Stimulated activated CD8-positive, alpha-beta memory T cell treated with anti-CD3 and anti-CD28 coated beads, Interleukin-7, amount 100 ng/mL, for 48 hours (primary cell): Measurements from ENCODE around the gene RTL9.
"Not testable (repeated sequence)": the region's sequence is repeated elsewhere in the genome, so short reads cannot be mapped to it uniquely, and the experiment has no call there.

Experiments used
- DNase-seq, 2 donors: peaks; one replicate each; pipeline ENCODE4 v3.0.0-alpha.2; 2020; ENCODE audit warnings: low read depth in 1 of 2; ENCODE audit errors: extremely low read depth in 1 of 2

RTL9 gene

DNA sequence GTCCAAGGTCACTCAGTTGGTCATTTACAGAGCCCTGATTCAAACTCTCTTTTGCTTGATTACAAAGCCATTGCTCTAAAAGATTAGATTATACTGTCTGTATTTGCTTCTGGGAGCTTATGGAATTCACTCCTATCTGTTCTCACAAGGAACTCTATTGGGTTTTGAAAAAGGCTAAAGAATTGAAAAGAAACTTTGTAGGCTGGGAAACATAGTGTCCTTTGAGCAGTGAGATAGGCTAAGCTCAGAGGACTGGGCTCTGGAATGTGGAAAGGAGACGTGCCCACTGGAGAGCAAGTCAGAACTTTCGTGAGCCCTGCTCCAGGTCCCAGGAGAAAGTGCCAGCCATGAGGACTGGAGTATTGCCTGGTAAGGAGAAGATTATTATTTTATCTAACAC, at the start of gene RTL9:
Gene RTL9, plus strand, starts transcription at position 301 of the 400 bp plus-strand sequence. CDS start 91,770 bp downstream, outside the sequence.
- DNase-seq: no peak

DNA sequence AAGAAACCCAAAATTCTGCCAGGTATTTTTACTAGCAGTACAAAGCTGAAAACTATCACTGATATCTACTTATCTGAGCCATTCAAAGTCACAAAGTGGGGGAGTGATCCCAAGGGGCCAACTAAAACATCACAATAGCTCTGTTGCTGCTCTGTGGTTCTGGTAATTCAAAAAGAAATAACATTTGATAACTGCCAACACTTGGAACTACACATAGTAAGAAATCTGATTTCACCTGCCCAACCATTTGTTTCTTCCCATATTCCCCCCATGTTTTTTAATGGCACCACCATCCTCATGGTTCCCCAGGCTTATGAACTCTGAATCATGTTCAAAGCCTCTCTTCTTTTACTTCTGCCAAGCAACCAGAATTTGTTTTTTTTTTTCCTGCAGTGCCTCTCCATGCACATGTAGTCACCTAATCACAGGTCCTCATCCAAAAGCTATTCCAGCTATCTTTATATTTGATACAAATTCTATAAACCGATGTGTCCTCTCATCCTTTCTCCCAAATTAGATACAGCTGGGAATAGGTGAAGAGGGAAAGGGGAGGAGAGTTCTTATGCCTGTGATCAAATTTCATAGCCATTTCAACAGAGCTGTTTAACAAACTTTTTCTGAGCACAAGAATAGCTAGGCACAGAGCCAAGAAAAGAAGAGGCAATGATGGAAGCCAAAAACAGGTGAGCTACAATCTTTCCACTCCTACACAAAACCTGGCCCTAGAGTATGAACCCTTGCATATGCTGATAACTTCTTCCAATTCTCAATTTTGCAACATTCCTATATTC, 48.5 kb upstream of the RTL9 start:
- no peak for DNase-seq

DNA sequence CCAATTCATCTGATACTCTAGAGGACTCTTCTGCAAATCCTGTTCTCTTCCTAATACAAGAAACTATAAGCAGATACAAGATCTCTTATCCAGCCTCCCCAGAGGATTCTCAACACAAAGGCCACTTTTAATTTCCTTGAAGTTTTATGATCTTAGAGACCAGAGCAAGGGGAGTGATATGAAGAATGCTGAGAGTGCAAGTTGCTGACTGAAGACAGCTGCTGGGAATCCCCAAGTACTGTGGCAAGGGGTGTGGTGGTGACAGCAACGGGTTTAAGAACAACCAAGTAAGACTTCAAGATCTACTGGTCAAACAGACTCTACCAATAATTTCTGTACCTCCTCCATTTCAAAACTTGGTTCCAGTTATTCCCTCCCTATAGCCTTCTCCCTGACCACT, 47.8 kb upstream of the RTL9 start:
- no peak for DNase-seq

DNA sequence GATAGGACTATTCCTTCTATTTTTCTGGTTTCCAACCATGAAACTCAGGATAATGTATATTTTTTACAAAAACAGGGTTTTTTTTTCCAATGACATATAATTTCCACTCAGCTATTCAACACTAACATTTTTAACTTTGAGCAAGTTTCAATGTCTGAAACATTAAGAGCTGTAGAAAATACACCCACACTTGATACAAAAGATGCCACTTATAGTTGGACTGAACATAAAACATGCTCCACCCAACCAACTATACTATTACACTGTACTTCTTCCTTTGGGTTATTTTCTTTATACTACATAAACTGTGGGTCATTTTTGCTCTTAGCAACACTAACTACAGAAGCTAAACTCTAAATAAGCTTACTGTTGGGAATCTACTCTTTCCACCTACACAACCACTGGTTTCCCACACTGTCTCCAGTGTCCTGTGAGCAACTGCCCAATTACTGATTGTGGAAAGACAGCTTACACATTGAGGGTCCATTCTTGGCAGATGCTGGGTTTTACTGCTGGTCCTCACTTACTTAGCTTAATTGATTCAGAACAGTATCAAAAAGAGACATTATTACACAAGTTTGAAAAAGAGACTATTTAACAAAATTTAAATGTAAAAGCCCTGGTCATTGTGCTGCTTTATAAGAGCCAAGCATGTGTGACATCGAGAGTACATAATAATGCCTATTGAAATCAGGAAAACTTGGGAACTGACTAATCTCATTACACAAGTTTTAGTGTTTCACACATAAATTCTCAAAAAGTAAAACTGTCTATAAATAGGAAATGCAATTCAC, 47.0 kb upstream of the RTL9 start:
- no peak for DNase-seq

DNA sequence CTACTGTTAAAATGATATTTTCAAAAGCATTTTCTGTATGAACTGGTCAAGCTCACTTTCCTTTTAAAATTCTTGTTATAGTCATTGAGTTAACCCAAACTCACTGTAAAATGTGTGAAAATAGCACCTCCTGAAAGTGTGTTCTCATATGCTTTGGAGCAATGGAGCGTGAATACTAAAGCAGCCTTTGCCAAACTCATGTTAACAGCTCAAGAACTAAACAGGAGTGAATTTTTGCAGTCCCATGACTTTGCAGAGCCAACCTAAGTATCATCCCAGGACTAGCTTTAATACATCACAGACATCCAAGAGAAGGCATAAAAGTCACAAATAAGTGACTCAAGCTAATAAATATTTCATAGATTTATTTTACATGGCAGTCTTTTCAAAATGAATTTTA, 43.1 kb upstream of the RTL9 start:
- no peak for DNase-seq

DNA sequence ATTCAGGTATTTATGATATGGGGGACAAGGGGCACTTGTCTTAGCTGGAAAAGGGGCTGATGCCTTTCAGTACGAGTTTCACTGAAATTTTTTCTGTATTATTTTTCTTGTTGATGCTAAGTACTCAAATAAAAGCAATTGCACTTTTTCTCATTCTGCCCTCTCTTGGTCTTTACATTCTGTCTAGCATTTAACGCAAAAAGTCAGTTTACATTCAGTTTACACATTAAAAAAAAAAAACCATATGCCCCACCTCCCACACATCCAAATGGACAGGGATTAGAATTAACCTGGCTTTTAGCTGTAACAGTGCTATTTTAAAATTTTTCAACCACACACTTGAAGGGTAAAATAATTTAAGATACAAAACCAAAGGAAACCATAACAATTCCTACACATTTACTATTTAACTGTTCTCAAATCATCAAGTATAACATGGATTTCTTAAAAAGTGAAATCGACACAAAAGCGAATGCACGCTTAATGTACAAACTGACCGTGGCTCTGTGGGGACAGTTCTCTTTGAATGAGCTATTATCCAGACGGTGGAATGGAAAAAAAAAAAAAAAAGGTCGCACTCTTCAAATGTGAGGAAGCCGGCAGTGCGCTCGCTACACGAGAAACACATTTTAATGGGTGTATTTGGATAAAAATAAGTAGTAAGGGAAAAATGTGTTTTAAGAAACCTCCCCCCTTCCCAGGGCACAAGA, 42.1 kb upstream of the RTL9 start:
- no peak for DNase-seq

DNA sequence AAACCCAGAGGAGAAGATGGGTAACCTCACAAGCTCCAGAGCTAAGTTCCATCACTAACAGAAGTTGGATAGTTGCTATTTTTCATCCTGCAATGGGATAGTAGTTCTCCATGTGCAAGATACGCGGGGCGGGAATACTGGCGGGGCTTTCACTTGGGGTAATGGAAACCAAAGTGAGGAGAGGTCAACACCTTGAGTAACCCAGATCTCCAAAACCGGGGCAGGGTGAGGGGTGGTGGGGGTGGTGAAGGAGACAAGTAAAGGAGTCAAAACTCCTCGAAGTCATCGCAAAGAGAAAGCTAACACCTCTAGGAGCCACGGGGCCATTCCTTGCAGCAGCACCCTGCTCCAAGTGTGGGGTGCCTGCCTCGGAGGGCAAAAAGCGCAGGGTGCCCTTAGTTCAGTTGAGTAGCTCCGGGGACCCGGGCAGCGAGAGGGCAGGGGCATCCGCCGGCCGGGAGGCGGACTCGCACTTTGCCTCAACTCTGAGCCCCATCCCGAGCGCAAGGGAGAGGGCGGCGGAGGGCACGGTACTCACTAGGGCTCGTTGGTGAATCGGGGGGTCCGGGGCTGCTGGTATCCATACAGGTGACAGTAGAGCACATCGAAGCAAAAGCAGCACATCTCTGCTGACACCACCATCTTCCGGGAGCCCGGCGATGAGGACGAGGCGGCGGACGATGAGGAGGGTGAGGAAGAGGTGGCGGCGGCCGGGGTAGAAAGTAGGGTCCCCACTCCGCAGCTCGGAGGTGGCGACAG, 41.4 kb upstream of the RTL9 start:
- DNase-seq: no peak

DNA sequence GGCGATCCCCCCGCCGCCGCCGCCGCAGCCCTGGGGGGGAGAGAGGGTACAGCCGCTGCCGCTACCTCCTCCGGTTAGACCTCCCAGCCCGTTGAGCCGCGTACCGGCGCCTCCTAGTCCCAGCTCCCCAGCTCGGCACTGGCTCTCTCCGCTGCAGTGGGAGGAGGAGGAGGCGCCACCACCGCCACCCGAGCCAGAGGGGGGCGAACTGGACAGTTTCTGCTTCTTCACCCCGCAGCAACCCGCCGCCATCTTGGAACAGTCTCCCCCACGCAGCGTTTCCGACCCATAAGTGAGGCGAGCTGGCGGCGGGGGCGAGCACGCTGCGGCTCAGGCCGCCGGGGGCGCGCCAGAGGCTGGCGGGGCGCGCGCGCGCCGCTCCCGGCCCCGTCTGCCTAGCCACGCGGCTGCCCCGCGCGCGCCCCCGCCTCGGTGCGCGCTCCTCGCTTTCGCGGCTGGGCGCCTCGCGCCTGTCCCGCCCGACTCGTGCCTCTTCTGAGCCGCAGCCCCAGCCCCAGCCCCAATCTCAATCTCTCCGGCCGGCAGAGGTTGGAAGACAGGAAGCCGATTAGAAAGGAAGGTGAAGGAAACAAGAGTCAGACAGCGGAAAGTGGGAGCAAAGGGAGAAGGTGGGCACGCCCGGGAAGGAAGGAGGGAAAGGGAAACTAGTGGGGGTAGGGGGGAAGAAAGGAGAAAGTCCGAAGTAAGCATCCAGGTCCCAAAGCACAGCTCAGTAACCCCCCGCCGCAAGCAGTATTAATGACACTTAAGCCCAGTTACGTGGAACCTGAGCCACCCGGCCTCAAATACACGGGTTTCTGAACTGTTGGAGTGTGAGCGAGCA, 40.6 kb upstream of the RTL9 start, which contains the start of gene AMMECR1:
Gene AMMECR1, minus strand, starts transcription at position 266 of the 844 bp plus-strand sequence. Its CDS starts 14 bp downstream, at position 252.
- DNase-seq: peak; percentile 56 to 60

DNA sequence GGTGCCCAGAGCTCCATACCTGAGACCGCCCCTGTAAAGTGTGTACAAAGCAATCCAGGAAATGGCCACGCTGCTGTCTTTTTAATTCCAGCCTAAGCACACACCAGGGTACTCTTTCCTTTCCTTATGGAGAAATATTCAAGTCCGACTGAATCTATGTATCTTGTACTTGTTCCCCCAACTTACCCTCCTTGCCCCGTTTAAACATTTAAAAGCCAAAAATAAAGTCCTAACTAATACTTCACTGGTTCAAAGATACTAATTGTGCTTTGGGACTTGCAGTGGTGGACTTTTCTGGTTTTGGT, 40.0 kb upstream of the RTL9 start:
- no peak for DNase-seq

DNA sequence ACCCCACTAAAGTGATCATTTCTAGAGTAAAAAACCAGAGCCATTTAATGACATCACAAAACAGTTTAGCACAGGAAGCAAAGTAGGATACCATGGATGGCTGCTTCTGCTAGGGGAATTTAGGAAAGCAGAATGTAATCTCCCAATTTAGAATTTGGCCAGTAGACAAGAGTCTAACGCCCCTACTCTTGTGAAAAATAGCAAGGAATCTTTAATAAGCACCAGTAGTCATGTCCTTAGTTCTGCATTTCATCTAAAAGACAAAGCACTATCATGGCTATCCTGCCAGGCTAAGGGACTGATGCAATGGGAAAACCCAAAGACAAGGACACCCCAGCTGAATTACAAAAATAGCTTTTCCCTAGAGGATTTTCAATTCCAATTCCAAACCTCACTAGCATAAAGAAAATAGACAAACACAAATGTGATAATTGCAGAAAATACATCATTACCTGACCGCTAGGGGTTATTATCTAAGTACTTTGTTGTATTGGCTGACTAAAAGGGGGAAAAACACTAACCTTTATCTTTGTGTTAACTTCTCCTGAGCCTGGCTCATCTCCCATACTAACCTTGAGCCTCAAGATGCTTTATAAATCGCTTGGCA, 38.2 kb upstream of the RTL9 start:
- no peak for DNase-seq

DNA sequence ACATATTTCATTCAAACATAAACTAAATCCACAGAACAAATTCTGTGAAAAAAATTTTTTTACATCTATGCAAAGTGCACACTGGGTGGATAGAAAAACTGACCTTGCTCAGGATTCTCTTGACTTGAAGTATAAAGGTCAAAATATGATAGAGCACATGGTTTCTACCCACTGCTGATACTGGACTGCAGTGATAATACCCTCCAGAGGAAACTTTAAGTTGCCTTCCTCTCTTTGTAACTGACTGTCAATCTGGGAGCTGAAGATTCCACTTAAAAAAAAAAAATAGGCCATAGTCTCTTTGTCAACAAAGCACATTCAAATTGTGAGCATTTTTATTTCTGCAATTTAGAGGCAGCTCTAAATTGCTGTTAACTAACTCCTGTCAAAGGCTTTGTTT, 37.6 kb upstream of the RTL9 start:
- DNase-seq: no peak

DNA sequence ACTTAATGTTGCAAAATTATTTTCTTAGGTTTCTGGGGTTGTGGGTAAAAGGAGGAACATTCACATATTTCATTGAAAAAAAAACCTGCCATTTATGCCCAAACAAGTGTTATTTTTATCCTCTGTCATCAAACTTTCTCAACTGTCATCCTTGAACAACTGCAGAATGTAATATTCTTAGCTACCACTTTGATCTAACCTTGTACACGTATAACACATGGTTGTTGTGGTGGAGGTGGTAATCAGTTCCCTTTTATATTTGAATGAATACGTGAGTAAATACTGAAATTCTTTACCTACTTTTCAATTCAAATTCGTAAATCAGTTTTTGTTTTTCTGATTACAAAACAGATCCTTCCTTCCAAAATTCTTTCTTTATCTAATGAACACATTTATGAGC, 37.0 kb upstream of the RTL9 start:
- DNase-seq: no peak

DNA sequence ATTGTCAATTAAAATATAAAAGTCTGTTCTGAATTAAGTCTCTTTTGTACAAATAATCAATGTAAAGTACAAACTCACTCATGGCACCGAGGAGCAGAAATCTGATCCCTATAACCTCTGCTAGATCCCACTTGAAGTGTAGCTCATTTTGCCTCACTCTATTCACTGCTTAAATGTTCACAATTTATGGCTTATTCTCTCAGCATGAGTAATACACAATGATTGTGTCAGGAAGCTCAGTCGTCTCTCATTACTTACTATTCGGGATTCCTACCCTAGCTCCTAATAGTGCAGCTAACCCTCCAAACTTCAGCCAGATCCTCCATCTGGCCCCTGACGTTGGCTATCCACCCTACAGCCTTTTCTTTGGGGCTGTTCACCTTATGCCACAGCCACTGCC, 36.0 kb upstream of the RTL9 start:
- DNase-seq: no peak

DNA sequence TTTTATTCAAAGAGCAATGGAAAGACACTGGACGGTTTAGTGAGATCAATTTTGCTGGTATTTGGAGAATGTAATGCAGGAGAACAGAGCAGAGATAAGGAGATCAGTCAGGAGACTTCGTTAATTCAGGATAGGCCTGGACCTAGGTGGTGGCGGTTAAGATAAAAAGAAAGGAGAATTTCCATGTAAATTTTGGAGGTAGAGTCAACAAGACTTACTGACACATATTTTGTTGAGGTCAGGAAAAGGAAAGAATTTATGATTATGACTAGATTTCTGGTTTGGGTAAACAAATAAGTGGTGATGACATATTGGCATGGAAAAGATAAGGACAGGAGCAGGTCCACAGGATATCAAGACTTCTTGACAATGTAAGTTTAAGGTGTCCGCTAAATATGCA, 31.9 kb upstream of the RTL9 start:
- DNase-seq: no peak

DNA sequence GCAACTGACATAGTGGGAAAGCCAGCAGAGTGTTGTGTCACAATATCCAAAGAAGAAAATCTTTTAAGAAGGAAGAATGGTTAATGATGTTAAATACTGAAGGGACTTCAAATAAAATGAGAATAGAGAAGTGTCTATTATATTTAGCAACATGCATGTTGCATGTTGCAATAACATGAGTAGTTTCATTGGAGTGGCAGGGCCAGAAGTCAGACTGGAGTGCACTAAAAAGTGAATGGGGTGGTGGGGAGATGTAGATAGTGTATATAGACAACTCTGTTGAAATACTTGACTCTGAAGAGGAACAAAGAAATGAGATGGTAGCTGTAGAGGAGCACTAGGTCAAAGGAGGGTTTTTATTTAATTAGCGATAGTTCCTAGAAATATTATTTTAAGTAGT, 31.3 kb upstream of the RTL9 start:
- no peak for DNase-seq

DNA sequence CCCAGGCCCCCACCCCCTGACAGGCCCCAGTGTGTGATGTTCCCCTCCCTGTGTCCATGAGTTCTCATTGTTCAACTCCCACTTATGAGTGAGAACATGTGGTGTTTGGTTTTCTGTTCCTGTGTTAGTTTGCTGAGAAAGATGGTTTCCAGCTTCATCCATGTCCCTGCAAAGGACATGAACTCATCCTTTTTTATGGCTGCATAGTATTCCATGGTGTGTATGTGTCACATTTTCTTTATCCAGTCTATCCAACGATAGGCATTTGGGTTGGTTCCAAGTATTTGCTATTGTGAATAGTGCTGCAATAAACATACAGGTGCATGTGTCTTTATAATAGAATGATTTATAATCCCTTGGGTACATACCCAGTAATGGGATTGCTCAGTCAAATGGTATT, 30.0 kb upstream of the RTL9 start:
- not testable (repeated sequence) for DNase-seq

DNA sequence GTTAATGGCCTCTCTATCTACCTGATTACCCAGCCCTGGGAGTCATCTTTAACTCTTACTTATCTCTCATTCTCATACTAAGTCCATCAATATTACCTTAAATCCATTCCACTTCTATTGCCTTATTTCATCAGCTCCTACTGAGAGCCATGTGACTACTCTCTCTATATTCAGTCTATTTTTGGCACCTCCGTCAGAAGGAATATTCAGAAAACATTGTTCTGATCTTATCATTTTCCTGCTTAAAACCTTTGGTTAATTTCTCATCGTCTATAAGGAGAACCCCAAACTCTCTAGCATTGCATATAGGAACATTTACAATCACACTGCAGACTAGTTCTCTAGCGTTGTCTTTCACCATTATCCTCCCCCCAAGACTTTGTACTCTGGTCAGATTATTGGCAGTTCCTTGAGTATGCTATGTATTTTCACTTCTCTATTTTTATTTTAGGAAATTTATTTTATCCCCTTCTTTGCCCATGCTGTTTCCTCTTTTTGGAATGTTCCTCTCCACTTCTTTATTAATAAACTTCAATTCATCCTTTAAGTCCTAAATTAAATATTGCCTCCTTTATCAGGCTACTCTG, 27.1 kb upstream of the RTL9 start:
- no peak for DNase-seq

DNA sequence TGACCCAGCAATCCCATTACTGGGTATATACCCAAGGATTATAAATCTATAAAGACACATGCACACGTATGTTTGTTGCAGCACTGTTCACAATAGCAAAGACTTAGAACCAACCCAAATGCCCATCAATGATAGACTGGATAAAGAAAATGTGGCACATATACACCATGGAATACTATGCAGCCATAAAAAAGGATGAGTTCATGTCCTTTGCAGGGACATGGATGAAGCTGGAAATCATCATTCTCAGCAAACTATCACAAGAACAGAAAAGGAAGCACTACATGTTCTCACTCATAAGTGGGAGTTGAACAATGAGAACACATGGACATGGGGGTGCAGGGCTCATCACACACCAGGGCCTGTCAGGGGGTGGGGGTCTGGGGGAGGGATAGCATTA, 25.2 kb upstream of the RTL9 start:
- not testable (repeated sequence) for DNase-seq

DNA sequence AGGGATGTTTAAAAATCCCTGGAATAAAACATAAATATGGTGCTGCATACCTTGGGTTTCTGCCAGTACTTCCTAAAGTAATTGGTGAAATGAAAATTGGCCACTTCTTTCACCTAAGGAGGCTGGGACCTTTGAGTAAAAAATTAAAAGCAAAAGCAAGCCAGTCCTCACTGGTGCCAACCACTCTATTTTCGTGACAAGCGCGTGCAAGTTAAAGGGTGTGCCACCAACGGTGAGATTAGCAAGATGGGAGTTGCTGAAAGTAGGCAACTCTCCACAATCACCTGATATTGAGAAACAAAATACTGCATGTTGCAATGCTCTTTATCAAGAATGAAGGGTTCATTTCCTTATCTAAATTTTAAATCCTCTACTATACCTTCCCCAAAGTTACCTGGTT, 19.7 kb upstream of the RTL9 start:
- no peak for DNase-seq
